ENCODE measurements around the gene SOHLH1. TPM values are rescaled to one million over a fixed set of nuclear protein-coding genes. Genes with fewer than 3 reads are reported as not detected.

SOHLH1 gene
- total RNA-seq, 1 experiment from 2014 or later, result not detected

DNA sequence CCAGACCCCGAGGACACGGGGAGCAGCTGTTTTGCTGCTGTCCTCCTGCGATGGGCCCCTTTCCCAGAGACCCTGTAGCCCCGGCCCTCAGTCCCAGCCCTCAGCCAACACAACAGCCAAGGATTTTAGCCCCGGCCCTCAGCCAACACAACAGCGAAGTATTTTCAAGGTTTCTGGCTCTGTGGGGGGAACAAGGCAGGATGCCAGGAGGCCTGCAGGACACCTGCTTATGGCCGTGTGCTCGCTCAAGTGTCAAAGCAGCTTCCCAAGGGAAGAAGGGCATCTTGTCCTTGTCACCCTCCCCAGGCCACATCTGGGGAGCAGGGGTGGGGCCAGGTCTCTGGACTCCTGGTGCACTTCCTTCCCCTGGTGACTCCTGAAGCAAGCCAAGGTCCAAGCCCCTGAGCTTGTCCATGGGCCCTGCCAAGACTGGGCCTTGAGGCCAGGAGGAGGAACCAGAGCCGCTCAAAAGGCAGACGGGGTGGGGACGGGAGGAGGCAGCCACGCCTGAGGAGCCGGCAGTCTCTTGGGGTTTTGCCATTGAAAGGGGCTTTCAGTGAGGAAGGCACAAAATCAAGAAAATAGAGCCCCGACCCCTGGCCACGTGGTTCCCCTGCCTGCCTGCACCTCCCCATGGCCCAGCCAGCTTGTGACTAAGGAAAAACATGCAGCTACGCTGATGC, 13.5 kb upstream of the SOHLH1 start:
- no peak overlapping the region for H2AFZ ChIP-seq (ENCODE audit: low read length)

DNA sequence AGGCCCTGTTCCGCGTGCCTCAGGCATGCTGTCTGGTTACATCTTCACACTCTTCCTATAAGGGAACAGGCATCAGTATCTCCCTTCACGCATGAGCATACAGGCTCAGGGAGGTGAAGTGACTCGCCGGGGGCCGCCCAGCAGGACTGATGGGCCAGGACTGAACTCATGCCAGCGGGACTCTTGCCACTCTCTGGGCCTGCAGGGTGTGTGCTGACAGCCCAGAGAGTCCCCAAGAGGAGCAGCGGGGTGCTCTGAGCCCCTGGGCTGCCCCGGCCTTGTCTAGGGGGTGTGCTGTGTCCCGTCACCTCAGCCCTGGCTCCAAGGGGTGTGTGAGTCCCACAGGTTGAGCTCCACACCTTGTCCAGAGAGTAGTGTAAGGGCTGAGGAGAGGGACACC, 12.6 kb upstream of the SOHLH1 start:
- no peak for TF ChIP-seq EZH2 (IDR thresholded peaks at IDR 0.05; ENCODE audit: low read length, unreplicated experiment)
- ATAC-seq (no peak), DNase-seq (no peak)
- CTCF ChIA-PET, result no interaction called here
- intact Hi-C loops (cut with micrococcal nuclease), result no loop called here
- Histone ChIP-seq H3K4me2 (ENCODE audit: low read length) (no peak overlapping the region), H3K79me2 (ENCODE audit: low read length) (no peaks in the 10 kb centered on the region), H3K9me3 (ENCODE audit: low read length) (no peaks in the 10 kb centered on the region), H3K4me3 (ENCODE audit: low read length) (no peak overlapping the region), H3K27ac (ENCODE audit: low read length) (no peak overlapping the region), H3K27me3 (ENCODE audit: low read length) (peaks cover 5% of the 10 kb centered on the region; the same call in 1 of the 2 replicates), H3K9me2 (replicated peaks; ENCODE audit: low read length) (no peaks in the 10 kb centered on the region), H2AFZ (ENCODE audit: low read length) (no peak overlapping the region), H3F3A (ENCODE audit: low read length, unreplicated experiment) (no peaks in the 10 kb centered on the region), H3K9ac (ENCODE audit: low read length) (no peak overlapping the region), H3K4me1 (ENCODE audit: insufficient read depth, low read length) (no peaks in the 10 kb centered on the region), H3K36me3 (ENCODE audit: low read depth, low read length) (no peaks in the 10 kb centered on the region), H4K20me1 (ENCODE audit: low read length) (no peaks in the 10 kb centered on the region)
- POLR2A ChIA-PET (ENCODE audit: unreplicated experiment), result no interaction called here
- BruUV-seq (replicated peaks), result no TSS peak

More for the DNA sequence above, 13.5 kb upstream of the SOHLH1 start:
- TF ChIP-seq EZH2phosphoT487 (IDR thresholded peaks at IDR 0.05; ENCODE audit: borderline replicate concordance, low read length) (no peak), EZH2 (IDR thresholded peaks at IDR 0.05; ENCODE audit: low read length, unreplicated experiment) (no peak)
- TF ChIP-seq, protein P1, sequence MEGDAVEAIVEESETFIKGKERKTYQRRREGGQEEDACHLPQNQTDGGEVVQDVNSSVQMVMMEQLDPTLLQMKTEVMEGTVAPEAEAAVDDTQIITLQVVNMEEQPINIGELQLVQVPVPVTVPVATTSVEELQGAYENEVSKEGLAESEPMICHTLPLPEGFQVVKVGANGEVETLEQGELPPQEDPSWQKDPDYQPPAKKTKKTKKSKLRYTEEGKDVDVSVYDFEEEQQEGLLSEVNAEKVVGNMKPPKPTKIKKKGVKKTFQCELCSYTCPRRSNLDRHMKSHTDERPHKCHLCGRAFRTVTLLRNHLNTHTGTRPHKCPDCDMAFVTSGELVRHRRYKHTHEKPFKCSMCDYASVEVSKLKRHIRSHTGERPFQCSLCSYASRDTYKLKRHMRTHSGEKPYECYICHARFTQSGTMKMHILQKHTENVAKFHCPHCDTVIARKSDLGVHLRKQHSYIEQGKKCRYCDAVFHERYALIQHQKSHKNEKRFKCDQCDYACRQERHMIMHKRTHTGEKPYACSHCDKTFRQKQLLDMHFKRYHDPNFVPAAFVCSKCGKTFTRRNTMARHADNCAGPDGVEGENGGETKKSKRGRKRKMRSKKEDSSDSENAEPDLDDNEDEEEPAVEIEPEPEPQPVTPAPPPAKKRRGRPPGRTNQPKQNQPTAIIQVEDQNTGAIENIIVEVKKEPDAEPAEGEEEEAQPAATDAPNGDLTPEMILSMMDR (conservative IDR thresholded peaks at IDR 0.05; ENCODE audit: low read depth, low read length), result no peak
- DNase-seq (no peak), ATAC-seq (no peak)
- BruUV-seq (replicated peaks), result no TSS peak
- H3K4me3 ChIP-seq (ENCODE audit: low read length), result no peak overlapping the region
- no peaks in the 10 kb centered on the region for H4K20me1 ChIP-seq (ENCODE audit: low read length)
- H3K4me2 ChIP-seq (ENCODE audit: low read length), result no peak overlapping the region
- no peaks in the 10 kb centered on the region for H3K9me3 ChIP-seq (ENCODE audit: low read length)
- peaks cover 5% of the 10 kb centered on the region; the same call in 1 of the 2 replicates for H3K27me3 ChIP-seq (ENCODE audit: low read length)
- no peak overlapping the region for H3K27ac ChIP-seq (ENCODE audit: low read length)
- no peaks in the 10 kb centered on the region for H3K36me3 ChIP-seq (ENCODE audit: low read depth, low read length)
- no peaks in the 10 kb centered on the region for H3K4me1 ChIP-seq (ENCODE audit: insufficient read depth, low read length)
- ChIA-PET POLR2A (ENCODE audit: unreplicated experiment) (no interaction called here), CTCF (no interaction called here)
- intact Hi-C loops (cut with micrococcal nuclease), result no loop called here
- no peaks in the 10 kb centered on the region for H3K9me2 ChIP-seq (replicated peaks; ENCODE audit: low read length)
- no peaks in the 10 kb centered on the region for H3F3A ChIP-seq (ENCODE audit: low read length, unreplicated experiment)
- no peaks in the 10 kb centered on the region for H3K79me2 ChIP-seq (ENCODE audit: low read length)
- H3K9ac ChIP-seq (ENCODE audit: low read length), result no peak overlapping the region

DNA sequence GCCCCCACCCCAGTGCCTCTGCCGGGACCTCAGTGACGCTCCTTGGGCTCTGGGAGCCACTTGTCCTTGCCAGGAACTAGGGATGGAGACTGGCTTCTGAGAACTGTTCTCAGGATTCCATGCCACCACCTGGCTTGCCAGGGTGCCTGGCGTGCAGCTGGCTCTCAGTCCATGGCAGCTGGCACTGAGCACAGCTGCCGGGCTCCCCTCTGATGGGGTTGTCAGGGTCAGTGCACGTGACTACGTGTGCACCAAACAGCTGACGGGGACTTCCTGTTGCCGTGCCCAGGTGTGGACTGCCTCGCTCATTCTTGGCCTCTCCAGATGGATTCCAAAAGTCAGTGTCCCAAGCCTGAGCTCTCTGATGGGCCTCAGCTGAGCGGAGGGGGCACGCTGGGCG, 12.1 kb upstream of the SOHLH1 start:
- no peaks in the 10 kb centered on the region for H3K9me2 ChIP-seq (replicated peaks; ENCODE audit: low read length)
- POLR2A ChIA-PET (ENCODE audit: unreplicated experiment), result no interaction called here
- ATAC-seq (no peak), DNase-seq (no peak)
- no peaks in the 10 kb centered on the region for H3K36me3 ChIP-seq (ENCODE audit: low read depth, low read length)
- no peak overlapping the region for H3K27ac ChIP-seq (ENCODE audit: low read length)
- no peak overlapping the region for H3K9ac ChIP-seq (ENCODE audit: low read length)
- CTCF ChIA-PET, result no interaction called here
- no peak overlapping the region for H3K4me3 ChIP-seq (ENCODE audit: low read length)
- intact Hi-C loops (cut with micrococcal nuclease), result no loop called here
- H4K20me1 ChIP-seq (ENCODE audit: low read length), result no peaks in the 10 kb centered on the region
- TF ChIP-seq, protein P1 (conservative IDR thresholded peaks at IDR 0.05; ENCODE audit: low read depth, low read length), result no peak
- TF ChIP-seq EZH2phosphoT487 (IDR thresholded peaks at IDR 0.05; ENCODE audit: borderline replicate concordance, low read length), result no peak
- no peak for TF ChIP-seq EZH2 (IDR thresholded peaks at IDR 0.05; ENCODE audit: low read length, unreplicated experiment)
- no peak overlapping the region for H3K4me2 ChIP-seq (ENCODE audit: low read length)
- no peak overlapping the region for H2AFZ ChIP-seq (ENCODE audit: low read length)
- no peaks in the 10 kb centered on the region for H3K79me2 ChIP-seq (ENCODE audit: low read length)
- no peaks in the 10 kb centered on the region for H3K9me3 ChIP-seq (ENCODE audit: low read length)
- no peaks in the 10 kb centered on the region for H3F3A ChIP-seq (ENCODE audit: low read length, unreplicated experiment)
- BruUV-seq (replicated peaks), result no TSS peak
- H3K27me3 ChIP-seq (ENCODE audit: low read length), result peaks cover 5% of the 10 kb centered on the region; the same call in 1 of the 2 replicates
- no peaks in the 10 kb centered on the region for H3K4me1 ChIP-seq (ENCODE audit: insufficient read depth, low read length)
